SK-N-MC (cell line): ENCODE results near the gene MMP15.

Experiments used
- EZH2 ChIP-seq: fragments of 200-600 bp; sonication (generic); IDR thresholded peaks from one replicate; pipeline ENCODE4 v1.6.1; 2017; ENCODE audit warnings: antibody characterized with exemption
- FOXP2 ChIP-seq: optimal IDR thresholded peaks from 2 replicates; pipeline ENCODE3; 2011; ENCODE audit warnings: mild to moderate bottlenecking, moderate library complexity; ENCODE audit not compliant: insufficient read depth; ENCODE audit errors: extremely low read length, control extremely low read depth
- POLR2AphosphoS5 ChIP-seq: IDR thresholded peaks from 2 replicates; pipeline ENCODE4 v1.6.1; 2012; ENCODE audit warnings: mild to moderate bottlenecking, low read depth, low read length, borderline replicate concordance

- TF ChIP-seq POLR2AphosphoS5 = no peak
- TF ChIP-seq EZH2 = no peak
- TF ChIP-seq FOXP2 = no peak
Observed at GRCh38 chr16:58013201-58013956, 12.2 kb upstream of the MMP15 start.
